C4-2B (cell line): ENCODE data around the gene MRPS18A.

Source experiments
- H3K27ac ChIP-seq: fragments of 450-650 bp; 2 replicates; pipeline ENCODE4 v1.5.1; 2017
- CTCF ChIP-seq: fragments of 450-650 bp; conservative IDR thresholded peaks from 2 replicates; pipeline ENCODE4 v1.5.1; 2017; ENCODE audit warnings: mild to moderate bottlenecking
- ZFX ChIP-seq: fragments of 450-650 bp; IDR thresholded peaks from 2 replicates; pipeline ENCODE4 v1.6.1; 2017

MRPS18A gene

GRCh38 chr6:43630980-43631619 is 56.5 kb downstream of the MRPS18A start:
- peak overlapping the region; percentile 83 for H3K27ac ChIP-seq
- no peak for TF ChIP-seq ZFX
- no peak for TF ChIP-seq CTCF

- peak overlapping the region; percentile 83 for H3K27ac ChIP-seq
- TF ChIP-seq ZFX (no peak), CTCF (no peak)
These were observed 57.9 kb downstream of the MRPS18A start for GRCh38 chr6:43629505-43630300.

GRCh38 chr6:43629104-43629504 is 58.5 kb downstream of the MRPS18A start, which contains the start of gene GTPBP2:
Gene GTPBP2 (minus strand): TSS chr6:43629264. CDS start chr6:43629162, 102 bp downstream.
- TF ChIP-seq CTCF = no peak
- no peak for TF ChIP-seq ZFX

GRCh38 chr6:43628393-43629103 is 59.0 kb downstream of the MRPS18A start:
- H3K27ac ChIP-seq = peak overlapping the region; percentile 83
- TF ChIP-seq CTCF (no peak), ZFX (no peak)

More at GRCh38 chr6:43629104-43629504, 58.5 kb downstream of the MRPS18A start, which contains the start of gene GTPBP2:
- H3K27ac ChIP-seq = peak within 1 kb of the TSS; percentile 83

- peak overlapping the region; percentile 83; the same call in 1 of the 2 replicates for H3K27ac ChIP-seq
- no peak for TF ChIP-seq CTCF
- no peak for TF ChIP-seq ZFX
These were observed 60.4 kb downstream of the MRPS18A start for GRCh38 chr6:43627008-43627825.

GRCh38 chr6:43625393-43625992 is 62.1 kb downstream of the MRPS18A start:
- TF ChIP-seq ZFX (no peak), CTCF (no peak)
- no peak overlapping the region for H3K27ac ChIP-seq
